ENCODE results near the gene NADK2.

The NADK2 gene

GRCh38 chr5:36174119-36174518 is 67.6 kb downstream of the NADK2 start:
- Mint-ChIP-seq H3K27ac (peak overlapping the region; percentile 24), H3K36me3 (ENCODE audit: low read depth) (peaks cover 62% of the 10 kb centered on the region), H3K4me3 (no peak overlapping the region), H3K4me1 (peaks cover 6% of the 10 kb centered on the region), H3K27me3 (no peaks in the 10 kb centered on the region), H3K9me3 (no peaks in the 10 kb centered on the region)
- no peak for DNase-seq
- ATAC-seq, result no peak

GRCh38 chr5:36173426-36173825 is 68.3 kb downstream of the NADK2 start:
- Mint-ChIP-seq H3K4me3 (no peak overlapping the region), H3K27me3 (no peaks in the 10 kb centered on the region), H3K9me3 (no peaks in the 10 kb centered on the region), H3K36me3 (ENCODE audit: low read depth) (peaks cover 65% of the 10 kb centered on the region), H3K27ac (no peak overlapping the region), H3K4me1 (peaks cover 6% of the 10 kb centered on the region)
- DNase-seq, result no peak
- no peak for ATAC-seq

GRCh38 chr5:36172599-36172998 is 69.1 kb downstream of the NADK2 start:
- H3K4me3 Mint-ChIP-seq, result no peak overlapping the region
- H3K27me3 Mint-ChIP-seq, result no peaks in the 10 kb centered on the region
- H3K36me3 Mint-ChIP-seq (ENCODE audit: low read depth), result peaks cover 68% of the 10 kb centered on the region
- no peaks in the 10 kb centered on the region for H3K9me3 Mint-ChIP-seq
- no peak for DNase-seq
- no peak overlapping the region for H3K27ac Mint-ChIP-seq
- ATAC-seq, result no peak
- H3K4me1 Mint-ChIP-seq, result peaks cover 6% of the 10 kb centered on the region

- ATAC-seq, result no peak
- no peaks in the 10 kb centered on the region for H3K4me1 Mint-ChIP-seq
- H3K27ac Mint-ChIP-seq, result no peak overlapping the region
- H3K4me3 Mint-ChIP-seq, result no peak overlapping the region
- H3K27me3 Mint-ChIP-seq, result no peaks in the 10 kb centered on the region
- peaks cover 74% of the 10 kb centered on the region for H3K36me3 Mint-ChIP-seq (ENCODE audit: low read depth)
- H3K9me3 Mint-ChIP-seq, result no peaks in the 10 kb centered on the region
- DNase-seq, result no peak
Observed at GRCh38 chr5:36170832-36171424, 70.8 kb downstream of the NADK2 start.

- DNase-seq, result no peak
- no peak overlapping the region for H3K4me3 Mint-ChIP-seq
- H3K27ac Mint-ChIP-seq, result no peak overlapping the region
- peaks cover 68% of the 10 kb centered on the region for H3K36me3 Mint-ChIP-seq (ENCODE audit: low read depth)
- no peaks in the 10 kb centered on the region for H3K9me3 Mint-ChIP-seq
- no peaks in the 10 kb centered on the region for H3K4me1 Mint-ChIP-seq
- no peaks in the 10 kb centered on the region for H3K27me3 Mint-ChIP-seq
- ATAC-seq, result no peak
Observed at GRCh38 chr5:36168737-36169136, 73.0 kb downstream of the NADK2 start.

- H3K27ac Mint-ChIP-seq, result no peak overlapping the region
- no peaks in the 10 kb centered on the region for H3K9me3 Mint-ChIP-seq
- no peak for ATAC-seq
- no peaks in the 10 kb centered on the region for H3K4me1 Mint-ChIP-seq
- H3K36me3 Mint-ChIP-seq (ENCODE audit: low read depth), result peaks cover 68% of the 10 kb centered on the region
- H3K4me3 Mint-ChIP-seq, result no peak overlapping the region
- no peak for DNase-seq
- H3K27me3 Mint-ChIP-seq, result no peaks in the 10 kb centered on the region
Observed at GRCh38 chr5:36164461-36164860, 77.3 kb downstream of the NADK2 start.

- no peak for ATAC-seq
- peak overlapping the region; percentile 20 for H3K27ac Mint-ChIP-seq
- H3K27me3 Mint-ChIP-seq, result no peaks in the 10 kb centered on the region
- peaks cover 66% of the 10 kb centered on the region for H3K36me3 Mint-ChIP-seq (ENCODE audit: low read depth)
- peaks cover 6% of the 10 kb centered on the region for H3K4me1 Mint-ChIP-seq
- no peaks in the 10 kb centered on the region for H3K9me3 Mint-ChIP-seq
- DNase-seq, result no peak
- no peak overlapping the region for H3K4me3 Mint-ChIP-seq
Observed at GRCh38 chr5:36162810-36163486, 78.8 kb downstream of the NADK2 start.

- DNase-seq (no peak), ATAC-seq (no peak)
- H3K9me3 Mint-ChIP-seq, result no peaks in the 10 kb centered on the region
- H3K27ac Mint-ChIP-seq, result no peak overlapping the region
- H3K4me3 Mint-ChIP-seq, result no peak overlapping the region
- no peaks in the 10 kb centered on the region for H3K27me3 Mint-ChIP-seq
- H3K36me3 Mint-ChIP-seq (ENCODE audit: low read depth), result peaks cover 65% of the 10 kb centered on the region
- H3K4me1 Mint-ChIP-seq, result peaks cover 16% of the 10 kb centered on the region
Observed at GRCh38 chr5:36161361-36161760, 80.4 kb downstream of the NADK2 start.

- H3K4me1 Mint-ChIP-seq, result peaks cover 18% of the 10 kb centered on the region
- no peak overlapping the region for H3K27ac Mint-ChIP-seq
- DNase-seq (no peak), ATAC-seq (no peak)
- H3K27me3 Mint-ChIP-seq, result no peaks in the 10 kb centered on the region
- peaks cover 68% of the 10 kb centered on the region for H3K36me3 Mint-ChIP-seq (ENCODE audit: low read depth)
- no peak overlapping the region for H3K4me3 Mint-ChIP-seq
- H3K9me3 Mint-ChIP-seq, result no peaks in the 10 kb centered on the region
Observed at GRCh38 chr5:36160617-36161016, 81.1 kb downstream of the NADK2 start.

- no peak for DNase-seq
- Mint-ChIP-seq H3K27ac (no peak overlapping the region), H3K9me3 (no peaks in the 10 kb centered on the region), H3K36me3 (ENCODE audit: low read depth) (peaks cover 76% of the 10 kb centered on the region), H3K4me1 (peaks cover 41% of the 10 kb centered on the region), H3K4me3 (no peak overlapping the region), H3K27me3 (no peaks in the 10 kb centered on the region)
- peak; percentile 46 for ATAC-seq
Observed at GRCh38 chr5:36158144-36158543, 83.6 kb downstream of the NADK2 start.

GRCh38 chr5:36156619-36157018 is 85.1 kb downstream of the NADK2 start:
- DNase-seq, result no peak
- Mint-ChIP-seq H3K4me1 (peaks cover 50% of the 10 kb centered on the region), H3K27me3 (no peaks in the 10 kb centered on the region), H3K4me3 (no peak overlapping the region), H3K27ac (no peak overlapping the region), H3K36me3 (ENCODE audit: low read depth) (peaks cover 72% of the 10 kb centered on the region), H3K9me3 (no peaks in the 10 kb centered on the region)
- no peak for ATAC-seq

- Mint-ChIP-seq H3K4me1 (peaks cover 50% of the 10 kb centered on the region), H3K27ac (no peak overlapping the region), H3K9me3 (no peaks in the 10 kb centered on the region), H3K27me3 (no peaks in the 10 kb centered on the region), H3K4me3 (no peak overlapping the region), H3K36me3 (ENCODE audit: low read depth) (peaks cover 67% of the 10 kb centered on the region)
- no peak for ATAC-seq
- no peak for DNase-seq
Observed at GRCh38 chr5:36156121-36156601, 85.6 kb downstream of the NADK2 start.

GRCh38 chr5:36155291-36155690 is 86.4 kb downstream of the NADK2 start:
- Mint-ChIP-seq H3K4me1 (peaks cover 57% of the 10 kb centered on the region), H3K27ac (no peak overlapping the region), H3K27me3 (no peaks in the 10 kb centered on the region), H3K4me3 (no peak overlapping the region), H3K36me3 (ENCODE audit: low read depth) (peaks cover 66% of the 10 kb centered on the region), H3K9me3 (no peaks in the 10 kb centered on the region)
- DNase-seq, result no peak
- ATAC-seq, result no peak

- Mint-ChIP-seq H3K27me3 (no peaks in the 10 kb centered on the region), H3K27ac (peak overlapping the region; percentile 50), H3K4me3 (peak overlapping the region; percentile 92), H3K9me3 (no peaks in the 10 kb centered on the region), H3K4me1 (peaks cover 70% of the 10 kb centered on the region), H3K36me3 (ENCODE audit: low read depth) (peaks cover 57% of the 10 kb centered on the region)
- DNase-seq (no peak), ATAC-seq (no peak)
Observed at GRCh38 chr5:36153726-36154125, 88.0 kb downstream of the NADK2 start.

- H3K4me1 Mint-ChIP-seq, result peaks cover 69% of the 10 kb centered on the region
- H3K36me3 Mint-ChIP-seq (ENCODE audit: low read depth), result peaks cover 53% of the 10 kb centered on the region
- H3K27ac Mint-ChIP-seq, result peak overlapping the region; percentile 50
- no peaks in the 10 kb centered on the region for H3K9me3 Mint-ChIP-seq
- H3K4me3 Mint-ChIP-seq, result peak overlapping the region; percentile 92
- no peak for DNase-seq
- no peaks in the 10 kb centered on the region for H3K27me3 Mint-ChIP-seq
- ATAC-seq, result no peak
Observed at GRCh38 chr5:36153298-36153677, 88.4 kb downstream of the NADK2 start.

Data from activated naive CD8-positive, alpha-beta T cell treated with anti-CD3 and anti-CD28 coated beads, Interleukin-2, amount 50 U/mL, for 24 hours (primary cell).